Measurements from ENCODE around the gene GRHL3. TPM values are rescaled to one million over a fixed set of nuclear protein-coding genes. Genes with fewer than 3 reads are reported as not detected.

Gene GRHL3
- total RNA-seq, 1 experiment from 2014 or later, result not detected

GRCh38 chr1:24304763-24305162, 14.4 kb upstream of the GRHL3 start:
- Histone ChIP-seq H4K20me1 (ENCODE audit: insufficient read depth, low read depth, low read length) (no peaks in the 10 kb centered on the region), H3K4me2 (ENCODE audit: low read depth, low read length, poor library complexity, severe bottlenecking) (no peak overlapping the region), H3K27me3 (ENCODE audit: low read length) (no peaks in the 10 kb centered on the region), H2AFZ (ENCODE audit: low read length) (no peak overlapping the region), H3K9me2 (replicated peaks; ENCODE audit: insufficient read depth, low read length) (no peaks in the 10 kb centered on the region), H3K27ac (ENCODE audit: low read length) (no peak overlapping the region), H3K4me1 (ENCODE audit: low read length) (peaks cover 8% of the 10 kb centered on the region), H3K79me2 (ENCODE audit: low read length) (no peaks in the 10 kb centered on the region), H3K36me3 (ENCODE audit: insufficient read depth, low read length) (no peaks in the 10 kb centered on the region), H3K9me3 (ENCODE audit: low read length) (no peaks in the 10 kb centered on the region), H3K4me3 (ENCODE audit: low read length) (no peak overlapping the region), H3K9ac (ENCODE audit: low read length) (no peak overlapping the region)
- DNase-seq, result no peak

DNA sequence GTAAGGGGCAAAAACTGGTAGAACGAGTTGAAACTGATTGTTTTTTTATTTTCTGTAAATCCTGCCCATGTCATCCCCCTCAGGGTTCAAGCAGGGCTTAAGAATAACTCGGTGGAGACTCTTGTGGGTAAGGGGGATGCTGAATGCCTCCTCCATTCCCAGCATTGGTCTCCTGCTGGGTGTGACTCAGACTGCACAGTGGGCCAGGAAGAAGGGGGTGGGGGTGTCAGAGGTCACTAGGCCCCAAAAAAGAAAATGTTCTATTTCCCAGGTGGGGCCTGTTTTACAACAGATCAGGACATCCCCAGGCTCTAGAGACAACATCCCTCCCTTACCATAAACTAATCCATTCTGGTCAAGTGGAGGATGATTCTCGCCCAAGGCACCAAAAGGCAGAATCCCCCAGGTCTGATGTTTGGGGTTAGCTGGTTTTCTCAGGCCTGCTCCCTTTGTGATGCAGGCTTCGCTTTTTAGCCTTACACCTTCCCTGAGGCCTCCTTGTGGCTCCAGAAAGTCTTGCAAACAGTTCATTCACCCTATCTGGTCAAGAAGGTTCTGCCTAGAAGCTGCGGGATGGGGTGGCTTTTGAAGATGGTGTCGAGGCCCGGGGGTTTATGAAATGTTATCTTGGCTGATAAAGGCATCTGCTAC, 10.7 kb upstream of the GRHL3 start:
- no peak overlapping the region for H3K4me3 ChIP-seq (ENCODE audit: low read length)
- H2AFZ ChIP-seq (ENCODE audit: low read length), result no peak overlapping the region
- no peak overlapping the region for H3K9ac ChIP-seq (ENCODE audit: low read length)
- H3K9me3 ChIP-seq (ENCODE audit: low read length), result no peaks in the 10 kb centered on the region
- peak; percentile 56 for DNase-seq
- H3K4me2 ChIP-seq (ENCODE audit: low read depth, low read length, poor library complexity, severe bottlenecking), result no peak overlapping the region
- H4K20me1 ChIP-seq (ENCODE audit: insufficient read depth, low read depth, low read length), result no peaks in the 10 kb centered on the region
- H3K9me2 ChIP-seq (replicated peaks; ENCODE audit: insufficient read depth, low read length), result no peaks in the 10 kb centered on the region
- no peaks in the 10 kb centered on the region for H3K36me3 ChIP-seq (ENCODE audit: insufficient read depth, low read length)
- H3K27ac ChIP-seq (ENCODE audit: low read length), result no peak overlapping the region
- H3K79me2 ChIP-seq (ENCODE audit: low read length), result no peaks in the 10 kb centered on the region
- no peaks in the 10 kb centered on the region for H3K27me3 ChIP-seq (ENCODE audit: low read length)
- H3K4me1 ChIP-seq (ENCODE audit: low read length), result peaks cover 11% of the 10 kb centered on the region

GRCh38 chr1:24309762-24310485, 9.2 kb upstream of the GRHL3 start:
- H3K9me2 ChIP-seq (replicated peaks; ENCODE audit: insufficient read depth, low read length), result no peaks in the 10 kb centered on the region
- no peak overlapping the region for H2AFZ ChIP-seq (ENCODE audit: low read length)
- no peak overlapping the region for H3K9ac ChIP-seq (ENCODE audit: low read length)
- no peak for DNase-seq
- H3K36me3 ChIP-seq (ENCODE audit: insufficient read depth, low read length), result no peaks in the 10 kb centered on the region
- no peaks in the 10 kb centered on the region for H3K79me2 ChIP-seq (ENCODE audit: low read length)
- peaks cover 16% of the 10 kb centered on the region for H3K4me1 ChIP-seq (ENCODE audit: low read length)
- H3K27ac ChIP-seq (ENCODE audit: low read length), result no peak overlapping the region
- H4K20me1 ChIP-seq (ENCODE audit: insufficient read depth, low read depth, low read length), result no peaks in the 10 kb centered on the region
- no peak overlapping the region for H3K4me2 ChIP-seq (ENCODE audit: low read depth, low read length, poor library complexity, severe bottlenecking)
- H3K4me3 ChIP-seq (ENCODE audit: low read length), result no peak overlapping the region
- H3K9me3 ChIP-seq (ENCODE audit: low read length), result no peaks in the 10 kb centered on the region
- no peaks in the 10 kb centered on the region for H3K27me3 ChIP-seq (ENCODE audit: low read length)

- Histone ChIP-seq H2AFZ (ENCODE audit: low read length) (no peak overlapping the region), H3K9ac (ENCODE audit: low read length) (no peak overlapping the region)
Observed at GRCh38 chr1:24311234-24311633, 7.9 kb upstream of the GRHL3 start.

GRCh38 chr1:24311741-24312140, 7.4 kb upstream of the GRHL3 start:
- Histone ChIP-seq H3K4me2 (ENCODE audit: low read depth, low read length, poor library complexity, severe bottlenecking) (no peak overlapping the region), H3K4me1 (ENCODE audit: low read length) (peaks cover 16% of the 10 kb centered on the region), H3K4me3 (ENCODE audit: low read length) (no peak overlapping the region), H3K9me2 (replicated peaks; ENCODE audit: insufficient read depth, low read length) (no peaks in the 10 kb centered on the region), H3K27ac (ENCODE audit: low read length) (no peak overlapping the region), H3K27me3 (ENCODE audit: low read length) (no peaks in the 10 kb centered on the region), H4K20me1 (ENCODE audit: insufficient read depth, low read depth, low read length) (no peaks in the 10 kb centered on the region), H3K9ac (ENCODE audit: low read length) (no peak overlapping the region), H3K79me2 (ENCODE audit: low read length) (no peaks in the 10 kb centered on the region), H3K36me3 (ENCODE audit: insufficient read depth, low read length) (no peaks in the 10 kb centered on the region), H3K9me3 (ENCODE audit: low read length) (no peaks in the 10 kb centered on the region), H2AFZ (ENCODE audit: low read length) (no peak overlapping the region)
- no peak for DNase-seq

More at GRCh38 chr1:24311234-24311633, 7.9 kb upstream of the GRHL3 start:
- Histone ChIP-seq H3K27me3 (ENCODE audit: low read length) (no peaks in the 10 kb centered on the region), H4K20me1 (ENCODE audit: insufficient read depth, low read depth, low read length) (no peaks in the 10 kb centered on the region), H3K79me2 (ENCODE audit: low read length) (no peaks in the 10 kb centered on the region), H3K4me2 (ENCODE audit: low read depth, low read length, poor library complexity, severe bottlenecking) (no peak overlapping the region), H3K4me1 (ENCODE audit: low read length) (peaks cover 16% of the 10 kb centered on the region), H3K9me2 (replicated peaks; ENCODE audit: insufficient read depth, low read length) (no peaks in the 10 kb centered on the region), H3K36me3 (ENCODE audit: insufficient read depth, low read length) (no peaks in the 10 kb centered on the region), H3K27ac (ENCODE audit: low read length) (no peak overlapping the region), H3K4me3 (ENCODE audit: low read length) (no peak overlapping the region), H3K9me3 (ENCODE audit: low read length) (no peaks in the 10 kb centered on the region)
- no peak for DNase-seq

- Histone ChIP-seq H3K4me1 (ENCODE audit: low read length) (peaks cover 33% of the 10 kb centered on the region), H3K27ac (ENCODE audit: low read length) (no peak overlapping the region), H3K36me3 (ENCODE audit: insufficient read depth, low read length) (no peaks in the 10 kb centered on the region), H3K4me2 (ENCODE audit: low read depth, low read length, poor library complexity, severe bottlenecking) (no peak overlapping the region), H3K9ac (ENCODE audit: low read length) (no peak overlapping the region), H2AFZ (ENCODE audit: low read length) (no peak overlapping the region), H4K20me1 (ENCODE audit: insufficient read depth, low read depth, low read length) (no peaks in the 10 kb centered on the region), H3K9me3 (ENCODE audit: low read length) (no peaks in the 10 kb centered on the region), H3K9me2 (replicated peaks; ENCODE audit: insufficient read depth, low read length) (no peaks in the 10 kb centered on the region), H3K79me2 (ENCODE audit: low read length) (no peaks in the 10 kb centered on the region), H3K4me3 (ENCODE audit: low read length) (no peak overlapping the region), H3K27me3 (ENCODE audit: low read length) (no peaks in the 10 kb centered on the region)
- DNase-seq, result no peak
Observed at GRCh38 chr1:24315391-24315790, 3.8 kb upstream of the GRHL3 start.

- no peaks in the 10 kb centered on the region for H3K9me3 ChIP-seq (ENCODE audit: low read length)
- H4K20me1 ChIP-seq (ENCODE audit: insufficient read depth, low read depth, low read length), result no peaks in the 10 kb centered on the region
- no peak overlapping the region for H3K27ac ChIP-seq (ENCODE audit: low read length)
- no peaks in the 10 kb centered on the region for H3K36me3 ChIP-seq (ENCODE audit: insufficient read depth, low read length)
- peaks cover 39% of the 10 kb centered on the region for H3K4me1 ChIP-seq (ENCODE audit: low read length)
- H3K4me2 ChIP-seq (ENCODE audit: low read depth, low read length, poor library complexity, severe bottlenecking), result no peak overlapping the region
- no peak overlapping the region for H3K4me3 ChIP-seq (ENCODE audit: low read length)
- H3K79me2 ChIP-seq (ENCODE audit: low read length), result no peaks in the 10 kb centered on the region
- no peaks in the 10 kb centered on the region for H3K9me2 ChIP-seq (replicated peaks; ENCODE audit: insufficient read depth, low read length)
- no peaks in the 10 kb centered on the region for H3K27me3 ChIP-seq (ENCODE audit: low read length)
- H3K9ac ChIP-seq (ENCODE audit: low read length), result no peak overlapping the region
- no peak for DNase-seq
- no peak overlapping the region for H2AFZ ChIP-seq (ENCODE audit: low read length)
Observed at GRCh38 chr1:24316645-24317044, 2.5 kb upstream of the GRHL3 start.

- H3K9ac ChIP-seq (ENCODE audit: low read length), result no peak overlapping the region
- no peaks in the 10 kb centered on the region for H3K9me3 ChIP-seq (ENCODE audit: low read length)
- no peak overlapping the region for H3K4me2 ChIP-seq (ENCODE audit: low read depth, low read length, poor library complexity, severe bottlenecking)
- H4K20me1 ChIP-seq (ENCODE audit: insufficient read depth, low read depth, low read length), result no peaks in the 10 kb centered on the region
- peaks cover 41% of the 10 kb centered on the region for H3K4me1 ChIP-seq (ENCODE audit: low read length)
- no peak for DNase-seq
- no peak overlapping the region for H3K4me3 ChIP-seq (ENCODE audit: low read length)
- no peak overlapping the region for H2AFZ ChIP-seq (ENCODE audit: low read length)
- H3K79me2 ChIP-seq (ENCODE audit: low read length), result no peaks in the 10 kb centered on the region
- H3K27ac ChIP-seq (ENCODE audit: low read length), result no peak overlapping the region
- H3K36me3 ChIP-seq (ENCODE audit: insufficient read depth, low read length), result no peaks in the 10 kb centered on the region
- H3K27me3 ChIP-seq (ENCODE audit: low read length), result no peaks in the 10 kb centered on the region
- no peaks in the 10 kb centered on the region for H3K9me2 ChIP-seq (replicated peaks; ENCODE audit: insufficient read depth, low read length)
Observed at GRCh38 chr1:24317081-24317480, 2.1 kb upstream of the GRHL3 start.
